Astrocyte (in vitro differentiated cells and primary cell): ENCODE data around the gene ADD3. TPM values are rescaled to one million over a fixed set of nuclear protein-coding genes. Genes with fewer than 3 reads are reported as not detected.

Source experiments
- DNase-seq: peaks from one replicate; pipeline ENCODE4 v3.0.0-alpha.2; 2010; ENCODE audit warnings: low read depth
- FAIRE-seq: peaks from 2 replicates; lab custom pipeline; 2011; peaks lifted over from hg19 to GRCh38; lab: Jason Lieb, UNC
- H2AFZ ChIP-seq: 2 replicates; pipeline ENCODE4 v1.6.0; 2012; ENCODE audit warnings: low read depth, low read length, inconsistent platforms
- H3K27ac ChIP-seq: 2 replicates; pipeline ENCODE4 v1.5.1; 2011; ENCODE audit warnings: low read depth, low read length, inconsistent platforms
- H3K27me3 ChIP-seq: 2 replicates; pipeline ENCODE4 v1.6.0; 2011; ENCODE audit warnings: low read length, inconsistent platforms; ENCODE audit not compliant: insufficient read depth
- H3K36me3 ChIP-seq: 2 replicates; pipeline ENCODE4 v1.5.1; 2011; ENCODE audit warnings: low read length, inconsistent platforms; ENCODE audit not compliant: insufficient read depth
- H3K4me1 ChIP-seq: 2 replicates; pipeline ENCODE4 v1.5.1; 2011; ENCODE audit warnings: low read length, inconsistent platforms; ENCODE audit not compliant: insufficient read depth
- H3K4me2 ChIP-seq: 2 replicates; pipeline ENCODE4 v1.6.0; 2012; ENCODE audit warnings: low read length, inconsistent platforms
- H3K4me3 ChIP-seq: 2 replicates; pipeline ENCODE4 v1.5.1; 2011; ENCODE audit warnings: low read depth, mild to moderate bottlenecking, low read length, inconsistent platforms; ENCODE audit not compliant: insufficient read depth
- H3K79me2 ChIP-seq: 2 replicates; pipeline ENCODE4 v1.6.0; 2012; ENCODE audit warnings: mild to moderate bottlenecking, low read length, inconsistent platforms; ENCODE audit not compliant: insufficient read depth
- H3K9ac ChIP-seq: 2 replicates; pipeline ENCODE4 v1.6.0; 2012; ENCODE audit warnings: mild to moderate bottlenecking, low read length, inconsistent platforms
- H3K9me3 ChIP-seq: 2 replicates; pipeline ENCODE4 v1.5.1; 2012; ENCODE audit warnings: low read depth, mild to moderate bottlenecking, low read length, inconsistent platforms; ENCODE audit not compliant: insufficient read depth
- H4K20me1 ChIP-seq: 2 replicates; pipeline ENCODE4 v1.6.0; 2012; ENCODE audit warnings: low read length, inconsistent platforms; ENCODE audit not compliant: insufficient read depth
- H3K27ac Mint-ChIP-seq: one replicate; pipeline ENCODE4 v1.8.0; 2021; ENCODE audit warnings: mild to moderate bottlenecking, mixed read lengths; ENCODE audit not compliant: unreplicated experiment
- H3K27me3 Mint-ChIP-seq: one replicate; pipeline ENCODE4 v1.8.0; 2021; ENCODE audit warnings: low read depth, mixed read lengths; ENCODE audit not compliant: unreplicated experiment
- H3K36me3 Mint-ChIP-seq: one replicate; pipeline ENCODE4 v1.8.0; 2021; ENCODE audit warnings: low read depth, mixed read lengths; ENCODE audit not compliant: unreplicated experiment
- H3K4me1 Mint-ChIP-seq: one replicate; pipeline ENCODE4 v1.8.0; 2021; ENCODE audit warnings: low read depth, mixed read lengths; ENCODE audit not compliant: unreplicated experiment
- H3K4me3 Mint-ChIP-seq: one replicate; pipeline ENCODE4 v1.8.0; 2021; ENCODE audit warnings: mild to moderate bottlenecking, moderate library complexity, mixed read lengths; ENCODE audit not compliant: unreplicated experiment
- H3K9me3 Mint-ChIP-seq: one replicate; pipeline ENCODE4 v1.8.0; 2021; ENCODE audit warnings: mild to moderate bottlenecking, mixed read lengths; ENCODE audit not compliant: unreplicated experiment
- EZH2 ChIP-seq: IDR thresholded peaks from 2 replicates; pipeline ENCODE4 v1.6.1; 2012; ENCODE audit warnings: mild to moderate bottlenecking, low read length, inconsistent platforms; ENCODE audit not compliant: insufficient read depth
- total RNA-seq: library from RNA; stranded (reverse); gene quantifications from 2 replicates; pipeline ENCODE4 v1.2.1, GENCODE V29; 2021
- TF ChIP-seq, protein P1 (sequence below): IDR thresholded peaks from 2 replicates; pipeline ENCODE4 v1.5.1; 2011; ENCODE audit warnings: low read depth, mild to moderate bottlenecking, inconsistent platforms, low read length, moderate library complexity; ENCODE audit not compliant: insufficient read depth

The ADD3 gene
- total RNA-seq, 1 donor from 2014 or later, result 127 TPM

GRCh38 chr10:110107887-110108286, 100.1 kb downstream of the ADD3 start:
- no peaks in the 10 kb centered on the region for H3K4me1 ChIP-seq
- H2AFZ ChIP-seq, result no peak overlapping the region
- H3K27me3 ChIP-seq, result no peaks in the 10 kb centered on the region
- no peaks in the 10 kb centered on the region for H3K27me3 Mint-ChIP-seq
- FAIRE-seq (no peak), DNase-seq (no peak)
- H3K36me3 ChIP-seq, result peaks cover 8% of the 10 kb centered on the region
- no peak overlapping the region for H3K27ac Mint-ChIP-seq
- no peak overlapping the region for H3K4me3 Mint-ChIP-seq
- no peak overlapping the region for H3K27ac ChIP-seq
- TF ChIP-seq, protein P1, sequence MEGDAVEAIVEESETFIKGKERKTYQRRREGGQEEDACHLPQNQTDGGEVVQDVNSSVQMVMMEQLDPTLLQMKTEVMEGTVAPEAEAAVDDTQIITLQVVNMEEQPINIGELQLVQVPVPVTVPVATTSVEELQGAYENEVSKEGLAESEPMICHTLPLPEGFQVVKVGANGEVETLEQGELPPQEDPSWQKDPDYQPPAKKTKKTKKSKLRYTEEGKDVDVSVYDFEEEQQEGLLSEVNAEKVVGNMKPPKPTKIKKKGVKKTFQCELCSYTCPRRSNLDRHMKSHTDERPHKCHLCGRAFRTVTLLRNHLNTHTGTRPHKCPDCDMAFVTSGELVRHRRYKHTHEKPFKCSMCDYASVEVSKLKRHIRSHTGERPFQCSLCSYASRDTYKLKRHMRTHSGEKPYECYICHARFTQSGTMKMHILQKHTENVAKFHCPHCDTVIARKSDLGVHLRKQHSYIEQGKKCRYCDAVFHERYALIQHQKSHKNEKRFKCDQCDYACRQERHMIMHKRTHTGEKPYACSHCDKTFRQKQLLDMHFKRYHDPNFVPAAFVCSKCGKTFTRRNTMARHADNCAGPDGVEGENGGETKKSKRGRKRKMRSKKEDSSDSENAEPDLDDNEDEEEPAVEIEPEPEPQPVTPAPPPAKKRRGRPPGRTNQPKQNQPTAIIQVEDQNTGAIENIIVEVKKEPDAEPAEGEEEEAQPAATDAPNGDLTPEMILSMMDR, result no peak
- TF ChIP-seq EZH2, result no peak
- no peaks in the 10 kb centered on the region for H3K9me3 Mint-ChIP-seq
- peaks cover 19% of the 10 kb centered on the region for H3K36me3 Mint-ChIP-seq
- no peaks in the 10 kb centered on the region for H3K9me3 ChIP-seq
- no peaks in the 10 kb centered on the region for H3K4me1 Mint-ChIP-seq
- H3K9ac ChIP-seq, result no peak overlapping the region
- H3K4me3 ChIP-seq, result no peak overlapping the region
- H4K20me1 ChIP-seq, result peaks cover 5% of the 10 kb centered on the region
- H3K4me2 ChIP-seq, result no peak overlapping the region
- no peaks in the 10 kb centered on the region for H3K79me2 ChIP-seq

DNA sequence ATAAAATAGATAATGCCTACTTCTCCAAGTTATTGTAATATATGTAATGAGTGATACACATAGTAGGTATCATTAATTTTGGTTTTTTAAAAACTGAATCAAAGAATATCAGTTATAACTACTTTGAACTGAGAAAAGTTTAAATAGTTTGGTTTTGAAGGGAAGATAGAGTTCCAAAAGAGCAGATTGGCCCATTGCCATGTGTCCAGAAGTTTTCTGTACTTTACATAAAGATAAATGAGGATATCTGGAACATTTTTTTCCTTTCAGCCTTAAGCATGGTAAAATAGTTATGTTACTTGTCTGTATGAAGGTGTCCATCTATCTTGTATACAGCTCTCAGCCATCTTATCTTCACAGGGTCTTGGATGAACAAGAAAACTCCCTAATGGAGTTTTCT, 101.7 kb downstream of the ADD3 start:
- FAIRE-seq (no peak), DNase-seq (no peak)
- H3K9me3 ChIP-seq, result no peaks in the 10 kb centered on the region
- H3K4me3 ChIP-seq, result no peak overlapping the region
- no peaks in the 10 kb centered on the region for H3K4me1 ChIP-seq
- Mint-ChIP-seq H3K9me3 (no peaks in the 10 kb centered on the region), H3K27me3 (no peaks in the 10 kb centered on the region), H3K36me3 (peaks cover 28% of the 10 kb centered on the region), H3K4me3 (no peak overlapping the region), H3K4me1 (no peaks in the 10 kb centered on the region), H3K27ac (no peak overlapping the region)
- H3K9ac ChIP-seq, result no peak overlapping the region
- no peak overlapping the region for H3K4me2 ChIP-seq
- H3K27me3 ChIP-seq, result no peaks in the 10 kb centered on the region
- no peak for TF ChIP-seq EZH2
- TF ChIP-seq, protein P1, result no peak
- no peak overlapping the region for H2AFZ ChIP-seq
- peaks cover 8% of the 10 kb centered on the region for H3K36me3 ChIP-seq
- no peak overlapping the region for H3K27ac ChIP-seq
- no peaks in the 10 kb centered on the region for H3K79me2 ChIP-seq
- H4K20me1 ChIP-seq, result peaks cover 5% of the 10 kb centered on the region

- no peaks in the 10 kb centered on the region for H3K9me3 Mint-ChIP-seq
- H3K4me1 ChIP-seq, result no peaks in the 10 kb centered on the region
- H3K27me3 Mint-ChIP-seq, result no peaks in the 10 kb centered on the region
- no peak overlapping the region for H3K27ac Mint-ChIP-seq
- H3K36me3 Mint-ChIP-seq, result peaks cover 31% of the 10 kb centered on the region
- TF ChIP-seq, protein P1, result no peak
- DNase-seq (no peak), FAIRE-seq (no peak)
- no peaks in the 10 kb centered on the region for H3K27me3 ChIP-seq
- H4K20me1 ChIP-seq, result peaks cover 5% of the 10 kb centered on the region
- no peak overlapping the region for H3K9ac ChIP-seq
- no peak overlapping the region for H3K4me3 ChIP-seq
- no peak overlapping the region for H3K4me2 ChIP-seq
- H2AFZ ChIP-seq, result no peak overlapping the region
- no peaks in the 10 kb centered on the region for H3K9me3 ChIP-seq
- peaks cover 2% of the 10 kb centered on the region for H3K4me1 Mint-ChIP-seq
- no peak overlapping the region for H3K4me3 Mint-ChIP-seq
- H3K79me2 ChIP-seq, result no peaks in the 10 kb centered on the region
- H3K36me3 ChIP-seq, result peaks cover 8% of the 10 kb centered on the region
- H3K27ac ChIP-seq, result no peak overlapping the region
Observed at GRCh38 chr10:110110338-110110737, 102.6 kb downstream of the ADD3 start.
